Endothelial cell of umbilical vein (primary cell): ENCODE results near the gene NWD2. TPM values are rescaled to one million over a fixed set of nuclear protein-coding genes. Genes with fewer than 3 reads are reported as not detected.

Experiments
- BruUV-seq: library from RNA; stranded (reverse); fragments of 400-500 nt; replicated peaks from 2 replicates; lab custom pipeline; 2021; lab: Mats Ljungman, UMichigan
- CTCF ChIA-PET: fragments of 300-600, 350-600 bp; sonication (Branson Sonifier 250); formaldehyde crosslinking; loops from one replicate; lab custom pipeline; 2021; ENCODE audit warnings: antibody characterized with exemption, inconsistent platforms; lab: Charles Lee
- POLR2A ChIA-PET: fragments of 300-600, 350-600 bp; sonication (Branson Sonifier 250); formaldehyde crosslinking; loops from one replicate; lab custom pipeline; 2021; ENCODE audit warnings: antibody characterized with exemption, inconsistent platforms; lab: Charles Lee
- DNase-seq: peaks from one replicate; pipeline ENCODE4 v3.0.0-alpha.2; 2011; ENCODE audit warnings: low read depth, low spot score
- FAIRE-seq: peaks from 2 replicates; lab custom pipeline; 2011; peaks lifted over from hg19 to GRCh38; lab: Jason Lieb, UNC
- H2AFZ ChIP-seq: 2 replicates; pipeline ENCODE4 v1.6.0; 2012; ENCODE audit warnings: low read depth, low read length, control low read depth, inconsistent platforms
- H3K27ac ChIP-seq: 2 replicates; pipeline ENCODE4 v1.5.1; 2011; ENCODE audit warnings: low read depth, mild to moderate bottlenecking, control low read depth, low read length, moderate library complexity; ENCODE audit not compliant: insufficient read depth
- H3K27me3 ChIP-seq, 2 experiments: 2 replicates each; pipeline versions ENCODE4 v1.6.0 to v1.6.1; 2011; ENCODE audit warnings: low read length in 2 of 2, mixed read lengths in 1 of 2; ENCODE audit not compliant: control insufficient read depth in 2 of 2, insufficient read depth in 2 of 2
- H3K36me3 ChIP-seq, 2 experiments: 2 replicates in 1 of 2; 3 replicates in 1 of 2; pipeline ENCODE4 v1.5.1; 2011; ENCODE audit warnings: low read length in 2 of 2, mild to moderate bottlenecking in 1 of 2, moderate library complexity in 1 of 2; ENCODE audit not compliant: control insufficient read depth in 2 of 2, insufficient read depth in 2 of 2; ENCODE audit errors: extremely low read depth in 1 of 2
- H3K4me1 ChIP-seq: 3 replicates; pipeline ENCODE4 v1.5.1; 2011; ENCODE audit warnings: mild to moderate bottlenecking, low read length; ENCODE audit not compliant: control insufficient read depth, insufficient read depth; ENCODE audit errors: extremely low read depth
- H3K4me2 ChIP-seq: 2 replicates; pipeline ENCODE4 v1.6.1; 2011; ENCODE audit warnings: low read length, control low read depth, mixed read lengths; ENCODE audit not compliant: insufficient read depth
- H3K4me3 ChIP-seq, 3 experiments: fragments of 200-600 bp in 1 of 3; sonication (generic), shearing (Covaris generic) in 1 of 3; replicated peaks in 1 of 3; 2 replicates each; pipeline ENCODE4 v1.5.1; 2011 to 2016; ENCODE audit warnings: control low read depth in 3 of 3, low read length in 3 of 3, mild to moderate bottlenecking in 2 of 3, inconsistent platforms in 1 of 3, low read depth in 1 of 3, moderate library complexity in 1 of 3; ENCODE audit not compliant: insufficient read depth in 1 of 3
- H3K79me2 ChIP-seq: 2 replicates; pipeline ENCODE4 v1.6.0; 2012; ENCODE audit warnings: low read length, inconsistent platforms; ENCODE audit not compliant: control insufficient read depth, insufficient read depth
- H3K9ac ChIP-seq: replicated peaks from 2 replicates; pipeline ENCODE3; 2011; ENCODE audit warnings: low read length, control low read depth; ENCODE audit not compliant: insufficient read depth; ENCODE audit errors: extremely low read depth
- H3K9me1 ChIP-seq: replicated peaks from 3 replicates; pipeline ENCODE4 v1.6.0; 2011; ENCODE audit warnings: mild to moderate bottlenecking, low read length; ENCODE audit not compliant: control insufficient read depth, insufficient read depth; ENCODE audit errors: extremely low read depth
- H3K9me3 ChIP-seq: replicated peaks from 2 replicates; pipeline ENCODE4 v1.5.1; 2012; ENCODE audit warnings: low read length, inconsistent platforms; ENCODE audit not compliant: control insufficient read depth, insufficient read depth
- H4K20me1 ChIP-seq: replicated peaks from 2 replicates; pipeline ENCODE3; 2011; ENCODE audit warnings: mild to moderate bottlenecking, low read length; ENCODE audit not compliant: control insufficient read depth, insufficient read depth; ENCODE audit errors: extremely low read depth
- CTCF ChIP-seq, 2 donors: IDR thresholded peaks; 1 replicate in 1 of 2; 2 replicates in 1 of 2; pipeline ENCODE4 v1.5.1; 2011; ENCODE audit warnings: low read length in 2 of 2, mild to moderate bottlenecking in 2 of 2, moderate library complexity in 2 of 2, control low read depth in 1 of 2, inconsistent platforms in 1 of 2, low read depth in 1 of 2; ENCODE audit not compliant: insufficient read depth in 1 of 2; ENCODE audit errors: extremely low read depth in 1 of 2
- EZH2 ChIP-seq: IDR thresholded peaks from 2 replicates; pipeline ENCODE4 v1.6.1; 2012; ENCODE audit warnings: borderline replicate concordance, low read depth, mild to moderate bottlenecking, moderate library complexity, low read length, inconsistent platforms; ENCODE audit not compliant: severe bottlenecking
- FOS ChIP-seq: IDR thresholded peaks from 2 replicates; pipeline ENCODE4 v1.6.1; 2011; ENCODE audit warnings: mild to moderate bottlenecking, low read length, moderate library complexity, borderline replicate concordance; ENCODE audit not compliant: insufficient read depth
- GATA2 ChIP-seq: IDR thresholded peaks from 2 replicates; pipeline ENCODE4 v1.7.0; 2011; ENCODE audit warnings: low read depth, mild to moderate bottlenecking, moderate library complexity, mixed read lengths, low read length; ENCODE audit not compliant: insufficient read length, insufficient read depth
- JUN ChIP-seq: IDR thresholded peaks from 2 replicates; pipeline ENCODE4 v1.6.1; 2011; ENCODE audit warnings: borderline replicate concordance, low read depth; ENCODE audit not compliant: insufficient read length, insufficient read depth
- MYC ChIP-seq: IDR thresholded peaks from one replicate; pipeline ENCODE4 v1.6.1; 2011; ENCODE audit warnings: mild to moderate bottlenecking, low read depth, low read length
- POLR2A ChIP-seq: IDR thresholded peaks from 2 replicates; pipeline ENCODE4 v1.6.1; 2012; ENCODE audit warnings: low read depth, mild to moderate bottlenecking, control low read depth, low read length
- POLR2AphosphoS5 ChIP-seq: IDR thresholded peaks from 2 replicates; pipeline ENCODE4 v1.6.1; 2012; ENCODE audit warnings: low read depth, mild to moderate bottlenecking, control low read depth, low read length, moderate library complexity; ENCODE audit not compliant: insufficient read depth
- dilution Hi-C: fragments of 300-500 bp; cut with MboI; formaldehyde crosslinking; loops from one replicate; pipeline ENCODE4 v1.15.0; 2019; ENCODE audit warnings: low sequenced_read_pairs; ENCODE audit not compliant: extremely low pct_ligation_motif_present
- intact Hi-C: fragments of 100-400 bp; cut with micrococcal nuclease; formaldehyde crosslinking; loops from one replicate; pipeline ENCODE4 v1.10.0; 2022
- polyA plus RNA-seq, 4 experiments: library from polyadenylated mRNA; depleted of rRNA in 3 of 4; stranded (reverse) in 3 of 4; unstranded in 1 of 4; fragments of >200 nt; gene quantifications; 2 replicates each; pipeline versions ENCODE4 v1.2.1 to v1.2.3, GENCODE V29; 2011 to 2012; ENCODE audit warnings: missing spikeins in 1 of 4
- total RNA-seq: library from RNA; stranded (reverse); gene quantifications from 2 replicates; pipeline ENCODE4 v1.2.3, GENCODE V29; 2021
- TF ChIP-seq, protein P1 (sequence below): IDR thresholded peaks from 2 replicates; pipeline ENCODE4 v1.6.1; 2011; ENCODE audit not compliant: insufficient read depth, insufficient read length

Gene NWD2
- total and polyA plus RNA-seq, 2 donors (not counting 3 experiments of a cell fraction or from before 2014, with no cell fraction given): not detected

DNA sequence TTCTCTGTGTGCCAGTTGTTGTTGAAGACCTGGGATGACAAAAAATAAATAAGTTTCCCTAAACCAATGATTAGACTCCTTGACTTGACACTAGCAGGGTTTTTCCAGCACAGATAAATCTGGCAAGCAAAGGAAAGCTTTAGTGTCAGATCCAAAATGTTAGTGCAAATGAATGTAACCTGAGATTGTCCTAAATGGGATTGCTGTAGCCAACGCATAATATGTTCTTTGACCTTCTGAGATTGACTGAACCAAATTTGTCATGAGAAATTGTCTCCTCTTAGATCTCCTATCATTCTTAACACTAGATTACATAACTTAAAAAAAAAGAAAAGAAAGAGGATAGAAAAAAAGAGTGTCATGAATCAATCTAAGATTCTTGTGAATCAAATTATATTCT lies 245.2 kb downstream of the NWD2 start:
- Histone ChIP-seq H4K20me1 (no peaks in the 10 kb centered on the region), H3K79me2 (no peaks in the 10 kb centered on the region), H3K9ac (no peak overlapping the region), H3K4me1 (no peaks in the 10 kb centered on the region), H3K36me3 (no peaks in the 10 kb centered on the region), H2AFZ (no peak overlapping the region), H3K9me1 (no peaks in the 10 kb centered on the region), H3K27ac (no peak overlapping the region), H3K27me3 (no peaks in the 10 kb centered on the region), H3K4me3 (no peak overlapping the region), H3K4me2 (no peak overlapping the region), H3K9me3 (no peaks in the 10 kb centered on the region)
- ChIA-PET POLR2A (no interaction called here), CTCF (no interaction called here)
- DNase-seq (no peak), FAIRE-seq (no peak)
- TF ChIP-seq POLR2A (no peak), POLR2AphosphoS5 (no peak), CTCF (IDR thresholded peaks at IDR 0.05; ENCODE audit: extremely low read depth in 1 of 2, insufficient read depth in 1 of 2, low read depth in 1 of 2, low read length in 2 of 2) (no peak), MYC (no peak), JUN (no peak), GATA2 (no peak), FOS (no peak), EZH2 (no peak)
- TF ChIP-seq, protein P1, sequence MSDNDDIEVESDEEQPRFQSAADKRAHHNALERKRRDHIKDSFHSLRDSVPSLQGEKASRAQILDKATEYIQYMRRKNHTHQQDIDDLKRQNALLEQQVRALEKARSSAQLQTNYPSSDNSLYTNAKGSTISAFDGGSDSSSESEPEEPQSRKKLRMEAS: no peak
- intact Hi-C loops: no loop called here
- no TSS peak for BruUV-seq
- dilution Hi-C loops: no loop called here
